ENCODE results near the gene LAPTM4A.

- no peak for TF ChIP-seq CTCF (IDR thresholded peaks at IDR 0.05; ENCODE audit: low read depth, low read length)
- TF ChIP-seq EZH2phosphoT487 (IDR thresholded peaks at IDR 0.05; ENCODE audit: low read depth), result no peak
These were observed 35.1 kb downstream of the LAPTM4A start for GRCh38 chr2:20016346-20016745.

Data from OCI-LY3 (cell line).